Tibial nerve (tissue), 4 donors: ENCODE measurements around the gene CEP170B. TPM values are rescaled to one million over a fixed set of nuclear protein-coding genes. Genes with fewer than 3 reads are reported as not detected.
"Not testable (repeated sequence)": the region's sequence is repeated elsewhere in the genome, so short reads cannot be mapped to it uniquely, and the experiment has no call there.

ENCODE experiments used
- DNase-seq, 2 donors: peaks; one replicate each; pipeline ENCODE4 v3.0.0-alpha.2; 2019; ENCODE audit warnings: low spot score in 2 of 2
- H3K27ac ChIP-seq, 4 donors: fragments of 200-600 bp; sonication (generic) in 3 of 4; one replicate each; pipeline ENCODE4 v1.5.1; 2017 to 2019; ENCODE audit warnings: mild to moderate bottlenecking in 1 of 4
- H3K27me3 ChIP-seq, 2 donors: fragments of 200-600 bp; sonication (generic) in 1 of 2; one replicate each; pipeline versions ENCODE4 v1.5.1 to v1.6.0; 2017 to 2019
- H3K36me3 ChIP-seq, 3 donors: fragments of 200-600 bp; sonication (generic); one replicate each; pipeline ENCODE4 v1.5.1; 2018 to 2019
- H3K4me1 ChIP-seq, 4 donors: fragments of 200-600 bp; sonication (generic) in 3 of 4; one replicate each; pipeline ENCODE4 v1.5.1; 2017 to 2019
- H3K4me3 ChIP-seq, 4 donors: fragments of 200-600 bp; sonication (generic) in 3 of 4; one replicate each; pipeline ENCODE4 v1.5.1; 2017 to 2019; ENCODE audit warnings: mild to moderate bottlenecking in 1 of 4, moderate library complexity in 1 of 4
- H3K9me3 ChIP-seq, 4 donors: fragments of 200-600 bp; sonication (generic) in 3 of 4; one replicate each; pipeline ENCODE4 v1.5.1; 2017 to 2019
- CTCF ChIP-seq, 5 experiments: fragments of 200-600 bp in 3 of 5; fragments of 450-650 bp in 2 of 5; sonication (generic) in 3 of 5; IDR thresholded peaks; one replicate each; pipeline ENCODE4 v1.5.1; 2016 to 2019; ENCODE audit warnings: antibody characterized with exemption in 5 of 5, mild to moderate bottlenecking in 3 of 5, moderate library complexity in 2 of 5
- EP300 ChIP-seq, 2 donors: sonication (generic); formaldehyde crosslinking; IDR thresholded peaks; one replicate each; pipeline ENCODE4 v1.6.1; 2017; ENCODE audit warnings: antibody characterized with exemption in 2 of 2, mild to moderate bottlenecking in 1 of 2
- POLR2A ChIP-seq, 2 donors: fragments of 450-650 bp; IDR thresholded peaks; one replicate each; pipeline ENCODE4 v1.6.1; 2017; ENCODE audit warnings: antibody characterized with exemption in 2 of 2, mild to moderate bottlenecking in 2 of 2, moderate library complexity in 2 of 2
- WGBS, 2 donors: methylation state at CpG; one replicate each; pipeline ENCODE4 v1.1.5; 2018; 5-methylcytosine and 5-hydroxymethylcytosine counted together
- total RNA-seq, 4 donors: library from RNA; depleted of rRNA; stranded (reverse); fragments of >200 nt; gene quantifications; one replicate each; pipeline ENCODE4 v1.1.0, GENCODE V29; 2016

The CEP170B gene
- total RNA-seq, 4 donors from 2014 or later = 10.1 to 36.3 (median 13.0) TPM

DNA sequence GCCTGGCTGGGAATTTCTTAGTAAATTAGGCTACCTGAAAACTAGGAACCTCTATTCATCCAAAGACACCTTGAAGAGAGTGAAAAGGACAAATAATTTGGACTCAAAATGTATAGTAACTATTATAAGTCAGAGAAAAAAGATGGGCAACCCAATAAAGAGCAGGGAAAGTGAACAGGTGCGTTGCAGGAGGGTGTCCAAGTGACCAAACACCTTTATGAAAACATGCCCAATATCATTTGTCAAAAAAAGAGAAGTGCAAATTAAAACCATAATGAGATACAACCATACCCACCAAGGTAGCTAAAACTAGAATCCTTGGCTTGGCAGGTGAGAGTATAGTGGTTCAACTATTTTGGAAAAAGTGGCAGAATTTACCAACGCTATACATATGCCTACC lies 34.7 kb downstream of the CEP170B start:
- Histone ChIP-seq H3K36me3 (peaks cover 0 to 1% (median 0%) of the 10 kb centered on the region in 3 donors), H3K27me3 (no peaks in the 10 kb centered on the region), H3K27ac (no peak overlapping the region), H3K9me3 (no peaks in the 10 kb centered on the region), H3K4me3 (no peak overlapping the region), H3K4me1 (peaks cover 0 to 16% (median 0%) of the 10 kb centered on the region in 4 donors)
- TF ChIP-seq CTCF (IDR thresholded peaks at IDR 0.05) = no peak
- TF ChIP-seq POLR2A (IDR thresholded peaks at IDR 0.05) = no peak
- no peak for TF ChIP-seq EP300 (IDR thresholded peaks at IDR 0.05)
- 50 to 66% methylated on average over 2 of the region's 2 CpGs for WGBS, 2 donors
- no peak for DNase-seq

DNA sequence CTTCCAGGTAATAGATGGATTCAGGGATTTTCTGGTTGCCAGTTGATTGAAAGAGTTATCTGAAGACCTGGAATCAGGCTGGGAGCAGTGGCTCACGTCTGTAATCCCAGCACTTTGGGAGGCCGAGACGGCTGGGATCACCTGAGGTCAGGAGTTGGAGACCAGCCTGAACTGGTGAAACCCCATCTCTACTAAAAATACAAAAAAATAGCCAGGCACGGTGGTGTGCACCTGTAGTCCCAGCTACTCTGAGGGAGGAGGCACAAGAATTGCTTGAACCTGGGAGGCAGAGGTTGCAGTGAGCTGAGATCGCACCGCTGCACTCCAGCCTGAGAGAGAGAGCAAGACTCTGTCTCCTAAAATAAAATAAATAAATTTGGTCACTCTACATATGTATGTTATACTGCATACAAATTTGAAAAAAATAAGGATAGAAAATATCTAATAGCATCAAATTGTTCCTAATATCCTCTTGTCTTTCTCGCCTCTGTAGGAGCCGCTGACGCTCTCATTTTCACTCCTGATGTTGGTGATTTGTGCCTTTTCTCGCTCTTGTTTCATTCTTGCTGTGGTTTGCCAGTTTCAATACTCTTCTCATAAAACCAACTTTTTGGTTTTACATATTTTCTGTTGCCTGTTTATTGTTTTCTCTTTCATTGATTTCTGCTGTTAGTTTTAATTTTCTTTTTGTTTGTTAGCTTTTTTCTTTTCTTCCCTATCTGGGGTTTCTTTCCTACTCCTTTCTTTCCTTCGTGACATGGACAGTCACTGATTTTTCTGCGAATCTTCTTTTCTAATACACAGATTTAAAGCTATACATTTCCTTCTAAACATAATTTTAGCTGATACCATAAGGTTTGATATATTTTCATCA lies 35.8 kb downstream of the CEP170B start:
- Histone ChIP-seq H3K9me3 (no peaks in the 10 kb centered on the region), H3K4me3 (no peak overlapping the region), H3K36me3 (no peaks in the 10 kb centered on the region), H3K4me1 (peaks cover 0 to 9% (median 0%) of the 10 kb centered on the region in 4 donors), H3K27ac (no peak overlapping the region), H3K27me3 (no peaks in the 10 kb centered on the region)
- DNase-seq = no peak
- 83 to 86% methylated on average over 12 of the region's 12 CpGs for WGBS, 2 donors
- no peak for TF ChIP-seq POLR2A (IDR thresholded peaks at IDR 0.05)
- TF ChIP-seq EP300 (IDR thresholded peaks at IDR 0.05) = no peak
- no peak for TF ChIP-seq CTCF (IDR thresholded peaks at IDR 0.05)

GRCh38 chr14:104903990-104904389 lies 38.9 kb downstream of the CEP170B start:
- 91 to 94% methylated on average over 7 of the region's 7 CpGs for WGBS, 2 donors
- Histone ChIP-seq H3K36me3 (no peaks in the 10 kb centered on the region), H3K9me3 (peaks cover 0 to 5% (median 0%) of the 10 kb centered on the region in 4 donors), H3K4me1 (no peaks in the 10 kb centered on the region), H3K27ac (no peak overlapping the region), H3K4me3 (no peak overlapping the region), H3K27me3 (no peaks in the 10 kb centered on the region)
- DNase-seq = no peak
- TF ChIP-seq POLR2A (IDR thresholded peaks at IDR 0.05) (no peak), CTCF (IDR thresholded peaks at IDR 0.05) (no peak), EP300 (IDR thresholded peaks at IDR 0.05) (no peak)

DNA sequence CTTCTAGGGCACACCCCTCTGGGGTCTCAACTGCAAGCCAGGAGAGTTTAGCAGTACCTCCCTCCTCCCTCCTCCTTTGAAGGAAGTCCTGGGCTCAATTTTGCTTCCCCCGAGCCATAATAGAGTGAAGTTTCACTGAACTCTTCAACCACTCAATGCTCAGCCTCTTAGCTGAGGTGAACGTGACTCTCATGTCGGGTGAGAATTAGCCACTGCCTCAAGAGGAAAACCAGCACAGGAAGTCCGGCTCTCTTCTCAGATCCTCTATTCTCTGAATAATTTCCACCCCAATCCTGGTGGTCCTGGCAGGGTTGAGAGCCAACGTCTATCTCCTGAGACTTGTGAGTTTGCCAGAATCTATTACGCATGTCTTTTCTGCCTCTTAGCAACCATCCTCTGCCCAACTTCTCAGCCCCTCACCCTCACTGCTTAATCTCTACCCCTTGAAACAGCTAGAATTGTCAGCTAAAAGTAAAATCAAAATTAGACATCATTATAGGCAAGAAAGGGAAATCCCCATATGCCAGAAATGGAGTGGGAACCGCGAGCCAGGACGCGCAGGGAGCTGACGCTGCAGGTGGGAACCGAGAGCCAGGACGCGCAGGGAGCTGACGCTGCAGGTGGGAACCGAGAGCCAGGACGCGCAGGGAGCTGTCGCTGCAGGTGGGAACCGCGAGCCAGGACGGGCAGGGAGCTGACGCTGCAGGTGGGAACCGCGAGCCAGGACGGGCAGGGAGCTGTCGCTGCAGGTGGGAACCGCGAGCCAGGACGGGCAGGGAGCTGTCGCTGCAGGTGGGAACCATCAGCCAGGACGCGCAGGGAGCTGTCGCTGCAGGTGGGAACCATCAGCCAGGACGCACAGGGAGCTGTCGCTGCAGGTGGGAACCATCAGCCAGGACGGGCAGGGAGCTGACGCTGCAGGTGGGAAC lies 39.8 kb downstream of the CEP170B start:
- H3K4me1 ChIP-seq, H3K27me3 ChIP-seq, H3K9me3 ChIP-seq, H3K27ac ChIP-seq, H3K36me3 ChIP-seq, DNase-seq, H3K4me3 ChIP-seq: not testable (repeated sequence)
- 73 to 78% methylated on average over 38 of the region's 38 CpGs for WGBS, 2 donors

GRCh38 chr14:104905579-104905933 lies 40.5 kb downstream of the CEP170B start:
- WGBS, 2 donors = 86 to 89% methylated on average over 18 to 26 of the region's 28 CpGs

DNA sequence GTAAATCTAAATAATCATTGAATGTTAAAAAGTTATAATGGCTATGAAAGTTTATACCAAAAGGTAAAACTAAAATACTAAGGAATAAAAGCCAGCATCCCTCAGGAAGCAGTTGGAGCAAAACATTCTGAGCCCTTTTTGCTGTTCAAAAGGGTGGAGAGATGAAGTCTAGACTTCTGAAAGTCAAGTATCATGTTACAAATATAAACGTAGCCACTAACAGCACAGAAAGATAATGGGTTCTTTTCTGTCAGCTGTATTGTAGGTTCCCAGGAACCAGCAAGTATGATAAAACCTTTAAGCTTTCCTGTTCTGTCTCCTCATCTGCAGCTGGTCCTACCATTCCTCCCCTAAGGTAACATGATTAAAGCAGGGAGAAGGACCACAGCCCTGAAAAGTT lies 43.2 kb downstream of the CEP170B start:
- H3K27me3 ChIP-seq = no peaks in the 10 kb centered on the region
- no peak for DNase-seq
- TF ChIP-seq EP300 (IDR thresholded peaks at IDR 0.05) = no peak
- WGBS, 2 donors = 10 to 15% methylated on average over 1 of the region's 1 CpG
- no peaks in the 10 kb centered on the region for H3K36me3 ChIP-seq
- no peak overlapping the region for H3K4me3 ChIP-seq
- H3K9me3 ChIP-seq = peaks cover 0 to 25% (median 2%) of the 10 kb centered on the region in 4 donors
- no peaks in the 10 kb centered on the region for H3K4me1 ChIP-seq
- no peak overlapping the region for H3K27ac ChIP-seq

More at GRCh38 chr14:104905579-104905933, 40.5 kb downstream of the CEP170B start:
- not testable (repeated sequence) for H3K36me3 ChIP-seq, DNase-seq, H3K4me1 ChIP-seq, H3K9me3 ChIP-seq, H3K27me3 ChIP-seq, H3K27ac ChIP-seq, H3K4me3 ChIP-seq
